ENCODE measurements around the gene PDLIM7. TPM values are rescaled to one million over a fixed set of nuclear protein-coding genes. Genes with fewer than 3 reads are reported as not detected.
A peak's percentile ranks its signal among the peaks of the same experiment; 100 is the strongest.

PDLIM7 gene
- total and polyA plus RNA-seq, 2 of the 8 experiments (the other 6 are each of a cell fraction or from before 2014, with no cell fraction given) = 67.3 to 94.2 TPM

GRCh38 chr5:177473443-177474001, 23.9 kb downstream of the PDLIM7 start, which contains the start of gene DBN1 (continued):
- TF ChIP-seq, protein P1, sequence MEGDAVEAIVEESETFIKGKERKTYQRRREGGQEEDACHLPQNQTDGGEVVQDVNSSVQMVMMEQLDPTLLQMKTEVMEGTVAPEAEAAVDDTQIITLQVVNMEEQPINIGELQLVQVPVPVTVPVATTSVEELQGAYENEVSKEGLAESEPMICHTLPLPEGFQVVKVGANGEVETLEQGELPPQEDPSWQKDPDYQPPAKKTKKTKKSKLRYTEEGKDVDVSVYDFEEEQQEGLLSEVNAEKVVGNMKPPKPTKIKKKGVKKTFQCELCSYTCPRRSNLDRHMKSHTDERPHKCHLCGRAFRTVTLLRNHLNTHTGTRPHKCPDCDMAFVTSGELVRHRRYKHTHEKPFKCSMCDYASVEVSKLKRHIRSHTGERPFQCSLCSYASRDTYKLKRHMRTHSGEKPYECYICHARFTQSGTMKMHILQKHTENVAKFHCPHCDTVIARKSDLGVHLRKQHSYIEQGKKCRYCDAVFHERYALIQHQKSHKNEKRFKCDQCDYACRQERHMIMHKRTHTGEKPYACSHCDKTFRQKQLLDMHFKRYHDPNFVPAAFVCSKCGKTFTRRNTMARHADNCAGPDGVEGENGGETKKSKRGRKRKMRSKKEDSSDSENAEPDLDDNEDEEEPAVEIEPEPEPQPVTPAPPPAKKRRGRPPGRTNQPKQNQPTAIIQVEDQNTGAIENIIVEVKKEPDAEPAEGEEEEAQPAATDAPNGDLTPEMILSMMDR (IDR thresholded peaks at IDR 0.05; ENCODE audit: control extremely low read depth in 1 of 3, insufficient read depth in 1 of 3, low read depth in 1 of 3, low read length in 3 of 3) = no peak
- TF ChIP-seq HDAC2 (IDR thresholded peaks at IDR 0.05; ENCODE audit: borderline replicate concordance in 1 of 2, low read depth in 2 of 2, low read length in 2 of 2) (no peak), JUND (IDR thresholded peaks at IDR 0.05; ENCODE audit: low read length) (no peak), SP4 (IDR thresholded peaks at IDR 0.05; ENCODE audit: low read length) (no peak), E2F6 (IDR thresholded peaks at IDR 0.05) (no peak), KDM4A (IDR thresholded peaks at IDR 0.05; ENCODE audit: low read depth, low read length, severe bottlenecking) (peak; percentile 2), SP2 (IDR thresholded peaks at IDR 0.05; ENCODE audit: low read length) (no peak), SIX5 (IDR thresholded peaks at IDR 0.05; ENCODE audit: low read depth, low read length) (no peak), FOSL1 (IDR thresholded peaks at IDR 0.05; ENCODE audit: insufficient read depth, low read depth, low read length) (peak; percentile 87), BRCA1 (IDR thresholded peaks at IDR 0.05; ENCODE audit: low read depth, low read length) (no peak), RNF2 (IDR thresholded peaks at IDR 0.05; ENCODE audit: borderline replicate concordance, low read depth, low read length, missing control alignments, poor library complexity, severe bottlenecking) (no peak), CREB1 (IDR thresholded peaks at IDR 0.05) (no peak), CBX5 (IDR thresholded peaks at IDR 0.05; ENCODE audit: low read depth, low read length) (no peak), GABPA (IDR thresholded peaks at IDR 0.05; ENCODE audit: borderline replicate concordance, insufficient read depth, low read length) (no peak), PHF8 (conservative IDR thresholded peaks at IDR 0.05; ENCODE audit: low read depth, low read length) (peak; percentile 66; the same call in 1 of the 2 replicates), HDAC6 (IDR thresholded peaks at IDR 0.05; ENCODE audit: low read depth, low read length) (no peak), ZNF274 (IDR thresholded peaks at IDR 0.05; ENCODE audit: borderline replicate concordance, extremely low read depth, low read length) (no peak), RFX5 (IDR thresholded peaks at IDR 0.05; ENCODE audit: borderline replicate concordance, low read depth, low read length) (no peak), MAFK (IDR thresholded peaks at IDR 0.05; ENCODE audit: low read depth, low read length) (no peak), JUN (IDR thresholded peaks at IDR 0.05; ENCODE audit: low read depth, low read length) (no peak)
- TF ChIP-seq, protein P2, sequence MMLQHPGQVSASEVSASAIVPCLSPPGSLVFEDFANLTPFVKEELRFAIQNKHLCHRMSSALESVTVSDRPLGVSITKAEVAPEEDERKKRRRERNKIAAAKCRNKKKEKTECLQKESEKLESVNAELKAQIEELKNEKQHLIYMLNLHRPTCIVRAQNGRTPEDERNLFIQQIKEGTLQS (IDR thresholded peaks at IDR 0.05; ENCODE audit: insufficient read depth, low read depth, low read length) = no peak

All from H1 (cell line).